ENCODE data around the gene SMIM41.

GRCh38 chr12:52061470-52062166, 17.9 kb upstream of the SMIM41 start:
- TF ChIP-seq CTCF (IDR thresholded peaks at IDR 0.05; ENCODE audit: low read depth, low read length, poor library complexity, severe bottlenecking), result no peak
- no peak for TF ChIP-seq EZH2phosphoT487 (IDR thresholded peaks at IDR 0.05; ENCODE audit: borderline replicate concordance, low read length)

Data from DOHH2 (cell line).